DMS153 treated with DMSO at 0.1 percent for 48 hours (cell line): Measurements from ENCODE around the gene PTPRD.

Experiments
- DNase-seq: peaks from one replicate; lab custom pipeline; 2025; ENCODE audit not compliant: unreplicated experiment; lab: John Stamatoyannopoulos, UW

Gene PTPRD

GRCh38 chr9:8637626-8638025, 1975.2 kb downstream of the PTPRD start:
- DNase-seq = no peak

GRCh38 chr9:8633784-8634183, 1979.0 kb downstream of the PTPRD start:
- DNase-seq = no peak

- no peak for DNase-seq
Measured at GRCh38 chr9:8632493-8632892, 1980.3 kb downstream of the PTPRD start.

- no peak for DNase-seq
Measured at GRCh38 chr9:8628791-8629190, 1984.0 kb downstream of the PTPRD start.

- DNase-seq = peak; percentile 6
Measured at GRCh38 chr9:8627976-8628679, 1984.7 kb downstream of the PTPRD start.

GRCh38 chr9:8622871-8623270, 1989.9 kb downstream of the PTPRD start:
- no peak for DNase-seq

GRCh38 chr9:8622222-8622802, 1990.5 kb downstream of the PTPRD start:
- DNase-seq = no peak

GRCh38 chr9:8621416-8621815, 1991.4 kb downstream of the PTPRD start:
- no peak for DNase-seq

- no peak for DNase-seq
Measured at GRCh38 chr9:8616414-8616813, 1996.4 kb downstream of the PTPRD start.

- no peak for DNase-seq
Measured at GRCh38 chr9:8614926-8615440, 1997.8 kb downstream of the PTPRD start.

GRCh38 chr9:8613346-8613825, 1999.4 kb downstream of the PTPRD start:
- no peak for DNase-seq

GRCh38 chr9:8611153-8611552, 2001.6 kb downstream of the PTPRD start:
- no peak for DNase-seq

GRCh38 chr9:8610256-8610655, 2002.5 kb downstream of the PTPRD start:
- no peak for DNase-seq

GRCh38 chr9:8605096-8605495, 2007.7 kb downstream of the PTPRD start:
- no peak for DNase-seq

GRCh38 chr9:8604201-8604600, 2008.6 kb downstream of the PTPRD start:
- DNase-seq = no peak

- no peak for DNase-seq
Measured at GRCh38 chr9:8600914-8601680, 2011.7 kb downstream of the PTPRD start.

GRCh38 chr9:8599937-8600336, 2012.9 kb downstream of the PTPRD start:
- no peak for DNase-seq

- DNase-seq = no peak
Measured at GRCh38 chr9:8589476-8589875, 2023.3 kb downstream of the PTPRD start.

GRCh38 chr9:8585036-8585435, 2027.8 kb downstream of the PTPRD start:
- no peak for DNase-seq

- DNase-seq = no peak
Measured at GRCh38 chr9:8579661-8580060, 2033.1 kb downstream of the PTPRD start.

GRCh38 chr9:8576741-8577140, 2036.1 kb downstream of the PTPRD start:
- DNase-seq = no peak

- no peak for DNase-seq
Measured at GRCh38 chr9:8574846-8575245, 2038.0 kb downstream of the PTPRD start.
